Common myeloid progenitor, CD34-positive (primary cell): ENCODE results near the gene DEFB132.
"Not testable (repeated sequence)": the region's sequence is repeated elsewhere in the genome, so short reads cannot be mapped to it uniquely, and the experiment has no call there.

ENCODE experiments used
- CTCF ChIA-PET: fragments of 350-600 bp; sonication (Branson Sonifier 250); formaldehyde crosslinking; loops from one replicate; lab custom pipeline; 2021; ENCODE audit warnings: antibody characterized with exemption; lab: Charles Lee
- POLR2A ChIA-PET: fragments of 350-600 bp; sonication (Branson Sonifier 250); formaldehyde crosslinking; loops from one replicate; lab custom pipeline; 2021; ENCODE audit warnings: antibody characterized with exemption; lab: Charles Lee
- DNase-seq, 3 donors: peaks; one replicate each; pipeline versions ENCODE4 v3.0.0 to v3.0.0-alpha.2; 2013
- H3K27ac ChIP-seq, 2 experiments: 1 replicate in 1 of 2; 2 replicates in 1 of 2; pipeline ENCODE4 v1.7.0; 2013; ENCODE audit warnings: inconsistent platforms in 2 of 2, low read length in 2 of 2, mild to moderate bottlenecking in 2 of 2, low read depth in 1 of 2, moderate library complexity in 1 of 2; ENCODE audit not compliant: severe bottlenecking in 2 of 2, insufficient read depth in 1 of 2, poor library complexity in 1 of 2
- H3K27me3 ChIP-seq, 5 experiments: replicated peaks in 2 of 5; 1 replicate in 3 of 5; 2 replicates in 2 of 5; pipeline versions ENCODE4 v1.6.1 to v1.7.0; 2013; ENCODE audit warnings: low read length in 4 of 5, mild to moderate bottlenecking in 2 of 5, moderate library complexity in 2 of 5, inconsistent platforms in 1 of 5; ENCODE audit not compliant: insufficient read depth in 5 of 5, control insufficient read depth in 4 of 5
- H3K36me3 ChIP-seq, 4 experiments: 1 replicate in 2 of 4; 2 replicates in 2 of 4; pipeline versions ENCODE4 v1.6.1 to v1.7.0; 2013; ENCODE audit warnings: low read length in 3 of 4, control low read depth in 1 of 4, mild to moderate bottlenecking in 1 of 4; ENCODE audit not compliant: control insufficient read depth in 4 of 4, insufficient read depth in 4 of 4
- H3K4me1 ChIP-seq, 4 experiments: 1 replicate in 3 of 4; 2 replicates in 1 of 4; pipeline versions ENCODE4 v1.6.1 to v1.7.1; 2013; ENCODE audit warnings: low read length in 3 of 4, mild to moderate bottlenecking in 3 of 4, control low read depth in 1 of 4, inconsistent platforms in 1 of 4, moderate library complexity in 1 of 4; ENCODE audit not compliant: control insufficient read depth in 4 of 4, insufficient read depth in 4 of 4; ENCODE audit errors: control extremely low read depth in 1 of 4
- H3K4me3 ChIP-seq, 7 experiments: 1 replicate in 4 of 7; 2 replicates in 3 of 7; pipeline versions ENCODE4 v1.5.1 to v1.7.0; 2013; ENCODE audit warnings: mild to moderate bottlenecking in 7 of 7, low read length in 6 of 7, moderate library complexity in 6 of 7, inconsistent platforms in 2 of 7, low read depth in 2 of 7, control low read depth in 1 of 7; ENCODE audit not compliant: insufficient read depth in 4 of 7, control insufficient read depth in 1 of 7; ENCODE audit errors: extremely low read depth in 1 of 7
- H3K9me3 ChIP-seq, 5 experiments: 1 replicate in 4 of 5; 2 replicates in 1 of 5; pipeline versions ENCODE4 v1.6.1 to v1.7.1; 2013; ENCODE audit warnings: low read length in 4 of 5, mild to moderate bottlenecking in 2 of 5, inconsistent platforms in 1 of 5, low read depth in 1 of 5, moderate library complexity in 1 of 5; ENCODE audit not compliant: control insufficient read depth in 4 of 5, insufficient read depth in 2 of 5; ENCODE audit errors: control extremely low read depth in 1 of 5
- WGBS: methylation state at CpG from one replicate; pipeline ENCODE4 v1.1.5; 2013; ENCODE audit not compliant: insufficient coverage; 5-methylcytosine and 5-hydroxymethylcytosine counted together

The DEFB132 gene

DNA sequence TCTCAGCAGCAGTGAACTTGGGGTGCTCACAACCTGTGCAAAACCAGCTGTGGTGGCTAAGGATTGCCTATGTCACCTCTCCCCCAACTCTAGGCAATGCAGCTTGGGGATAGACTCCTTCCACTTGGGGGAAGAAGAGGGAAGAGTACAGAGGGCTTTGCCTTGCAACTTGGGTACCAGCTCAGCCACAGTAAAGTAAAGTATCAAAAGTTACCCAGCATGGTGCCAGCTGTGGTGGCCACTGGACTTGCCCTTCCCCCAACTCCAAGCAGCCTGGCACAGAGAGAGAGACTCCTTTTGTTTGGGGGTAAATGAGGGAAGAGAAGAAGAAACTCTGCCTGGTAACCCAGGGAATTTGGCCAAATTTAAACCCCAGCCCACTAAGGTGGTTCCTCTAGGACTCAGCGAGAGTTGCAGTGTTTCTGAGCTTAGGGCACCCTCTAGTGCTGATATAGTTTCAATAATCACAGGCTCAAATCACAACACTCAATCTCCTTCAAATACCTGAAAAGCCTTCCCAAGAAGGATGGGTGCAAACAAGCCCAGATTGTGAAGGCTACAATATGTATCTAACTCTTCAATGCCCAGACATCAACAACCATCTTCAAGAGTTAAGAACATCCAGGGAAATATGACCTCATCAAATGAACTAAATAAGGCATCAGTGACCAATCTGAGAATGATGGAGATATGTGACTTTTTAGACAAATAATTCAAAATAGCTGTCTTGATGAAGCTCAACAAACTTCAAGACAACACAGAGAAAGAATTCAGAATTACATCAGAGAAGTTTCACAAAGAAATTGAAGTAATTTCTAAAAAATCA, 38.0 kb upstream of the DEFB132 start:
- POLR2A ChIA-PET, result no interaction called here
- Histone ChIP-seq H3K9me3 (no peaks in the 10 kb centered on the region), H3K4me1 (no peaks in the 10 kb centered on the region), H3K36me3 (no peaks in the 10 kb centered on the region), H3K27ac (no peak overlapping the region), H3K27me3 (no peaks in the 10 kb centered on the region), H3K4me3 (no peak overlapping the region)
- DNase-seq, result peak; percentile 42 to 71 (median 63)
- CTCF ChIA-PET, result interaction anchor here (1.0 to 2.1 kb wide), 9 partner anchors 9 to 110 kb away, joined by 3 to 9 read pairs (median 4); no protein-coding TSS in a partner anchor
- whole genome bisulfite sequencing, result 0% methylated on average over 1 of the region's 1 CpG

DNA sequence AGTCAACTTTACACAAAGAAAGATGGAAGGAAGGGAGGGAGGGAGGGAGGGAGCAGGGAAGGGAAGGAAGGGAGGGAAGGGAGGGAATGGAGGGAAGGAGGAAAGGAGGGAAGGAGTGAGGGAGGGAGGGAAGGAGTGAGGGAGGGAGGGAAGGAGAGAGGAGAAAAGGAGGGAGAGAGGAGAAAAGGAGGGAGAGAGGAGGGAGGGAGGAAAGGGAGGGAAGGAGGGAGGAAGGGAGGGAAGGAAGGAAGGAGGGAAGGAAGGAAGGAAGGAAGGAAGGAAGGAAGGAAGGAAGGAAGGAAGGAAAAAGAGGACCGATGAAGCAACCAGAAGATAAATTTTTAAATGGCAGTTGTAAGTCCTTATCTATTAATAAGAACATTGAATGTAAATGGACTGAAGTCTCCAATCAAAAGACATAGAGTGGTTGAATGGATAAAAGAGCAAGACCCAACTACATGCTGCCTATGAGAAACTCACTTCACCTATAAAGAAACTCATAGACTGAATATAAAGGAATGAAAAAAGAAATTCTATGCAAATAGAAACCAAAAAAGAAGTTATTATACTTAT, 36.2 kb upstream of the DEFB132 start:
- no peaks in the 10 kb centered on the region for H3K36me3 ChIP-seq
- no peak for DNase-seq
- CTCF ChIA-PET, result no interaction called here
- POLR2A ChIA-PET, result no interaction called here
- H3K27ac ChIP-seq, result no peak overlapping the region
- no CpG with 5 or more reads among the region's 1 CpG for WGBS
- H3K4me1 ChIP-seq, result no peaks in the 10 kb centered on the region
- H3K27me3 ChIP-seq, result no peaks in the 10 kb centered on the region
- H3K9me3 ChIP-seq, result no peaks in the 10 kb centered on the region
- H3K4me3 ChIP-seq, result no peak overlapping the region

DNA sequence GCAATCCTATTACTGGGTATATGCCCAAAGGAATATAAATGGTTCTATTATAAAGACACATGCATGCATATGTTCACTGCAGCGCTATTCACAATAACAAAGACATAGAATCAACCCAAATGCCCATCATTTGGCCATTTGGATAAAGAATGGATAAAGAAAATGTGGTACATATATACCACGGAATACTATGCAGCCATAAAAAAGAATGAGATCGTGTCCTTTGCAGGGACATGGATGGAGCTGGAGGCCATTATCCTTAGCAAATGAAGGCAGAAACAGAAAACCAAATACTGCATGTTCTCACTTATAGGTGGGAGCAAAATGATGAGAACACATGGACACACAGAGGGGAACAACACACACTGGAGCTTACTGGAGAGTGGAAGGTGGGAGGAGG, 31.6 kb upstream of the DEFB132 start:
- POLR2A ChIA-PET, H3K27ac ChIP-seq, H3K4me3 ChIP-seq, H3K27me3 ChIP-seq, DNase-seq, H3K36me3 ChIP-seq, H3K9me3 ChIP-seq: not testable (repeated sequence)
- CTCF ChIA-PET, result interaction anchor here (1.3 to 4.5 kb wide), 6 partner anchors 10 to 41 kb away, joined by 3 to 27 read pairs (median 4); no protein-coding TSS in a partner anchor
- 100% methylated on average over 2 of the region's 3 CpGs for WGBS
- H3K4me1 ChIP-seq, result peaks cover 6 to 16% (median 13%) of the 10 kb centered on the region in 4 experiments

DNA sequence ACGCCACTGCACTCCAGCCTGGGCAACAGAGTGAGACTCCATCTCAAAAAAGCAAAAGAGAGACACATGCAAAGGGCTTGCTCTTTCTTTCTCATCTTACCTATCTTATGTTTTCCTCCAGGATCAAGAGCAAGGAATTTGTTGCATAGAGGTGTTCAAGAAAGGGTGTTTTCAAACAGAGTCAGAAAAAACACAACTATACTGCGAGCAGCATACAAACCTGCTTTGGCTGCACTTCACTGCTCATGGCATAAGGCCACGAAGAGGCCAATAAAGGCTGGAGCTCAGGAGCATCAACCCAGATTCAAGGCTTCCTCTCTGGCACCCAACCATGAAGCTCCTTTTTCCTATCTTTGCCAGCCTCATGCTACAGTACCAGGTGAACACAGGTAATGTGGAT, 30.6 kb upstream of the DEFB132 start, which contains the start of gene DEFB129:
DEFB129 (plus strand) TSS at position 301 of the 400 bp plus-strand sequence; CDS start at position 332, 31 bp downstream.
- Histone ChIP-seq H3K27ac (no peak within 1 kb of the TSS), H3K9me3 (no peaks in the 10 kb centered on the region), H3K4me3 (peak within 1 kb of the TSS in 1 of 7 experiments; percentile 33), H3K4me1 (peaks cover 6 to 16% (median 13%) of the 10 kb centered on the region in 4 experiments), H3K27me3 (no peaks in the 10 kb centered on the region), H3K36me3 (no peaks in the 10 kb centered on the region)
- 96% methylated on average over 2 of the region's 3 CpGs for WGBS
- no peak for DNase-seq
- POLR2A ChIA-PET, result interaction anchor here (0.6 kb wide), 1 partner anchor 431 kb away, joined by 5 read pairs; no protein-coding TSS in a partner anchor
- CTCF ChIA-PET, result interaction anchor here (0.7 to 4.5 kb wide), 8 partner anchors 10 to 40 kb away, joined by 3 to 19 read pairs (median 4); no protein-coding TSS in a partner anchor

DNA sequence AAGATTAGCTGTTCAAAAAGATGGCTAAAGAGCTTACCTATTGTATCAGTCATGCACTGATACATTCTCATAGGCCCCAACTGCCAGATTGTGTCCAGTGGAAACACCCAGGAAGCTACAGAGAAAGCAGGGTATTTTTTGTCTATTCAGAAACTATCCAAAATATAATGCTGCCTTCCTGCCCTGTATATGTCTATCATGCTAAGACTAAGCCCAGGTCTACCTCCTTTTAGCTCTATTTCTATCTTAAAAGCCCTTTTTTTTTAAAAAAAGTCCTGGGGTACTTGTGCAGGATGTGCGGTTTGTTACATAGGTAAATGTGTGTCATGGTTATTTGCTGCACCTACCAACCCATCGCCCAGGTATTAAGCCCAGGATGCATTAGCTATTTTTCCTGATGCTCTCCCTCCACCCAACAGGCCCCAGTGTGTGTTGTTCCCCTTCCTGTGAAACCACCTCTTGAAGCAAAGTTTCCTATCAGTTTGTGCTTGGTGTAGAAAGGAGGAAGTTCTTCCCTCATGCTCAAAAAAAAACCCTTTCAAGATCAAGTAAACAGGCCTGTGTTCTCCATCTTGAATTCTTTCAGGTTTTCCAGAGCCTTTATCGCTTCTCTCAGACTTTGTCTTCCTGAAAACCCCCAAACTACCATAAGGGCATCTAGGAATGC, 30.0 kb upstream of the DEFB132 start:
- POLR2A ChIA-PET, result interaction anchor here (0.6 kb wide), 1 partner anchor 430 kb away, joined by 5 read pairs; no protein-coding TSS in a partner anchor
- H3K4me1 ChIP-seq, result peaks cover 6 to 16% (median 13%) of the 10 kb centered on the region in 4 experiments
- DNase-seq, result peak; percentile 47 to 74 (median 68)
- H3K27ac ChIP-seq, result no peak overlapping the region
- H3K27me3 ChIP-seq, result no peaks in the 10 kb centered on the region
- peak overlapping the region in 1 of 7 experiments; percentile 33 for H3K4me3 ChIP-seq
- CTCF ChIA-PET, result interaction anchor here (0.7 to 4.5 kb wide), 8 partner anchors 10 to 39 kb away, joined by 3 to 19 read pairs (median 3); no protein-coding TSS in a partner anchor
- no peaks in the 10 kb centered on the region for H3K36me3 ChIP-seq
- no peaks in the 10 kb centered on the region for H3K9me3 ChIP-seq
- 50% methylated on average over 2 of the region's 3 CpGs for WGBS

DNA sequence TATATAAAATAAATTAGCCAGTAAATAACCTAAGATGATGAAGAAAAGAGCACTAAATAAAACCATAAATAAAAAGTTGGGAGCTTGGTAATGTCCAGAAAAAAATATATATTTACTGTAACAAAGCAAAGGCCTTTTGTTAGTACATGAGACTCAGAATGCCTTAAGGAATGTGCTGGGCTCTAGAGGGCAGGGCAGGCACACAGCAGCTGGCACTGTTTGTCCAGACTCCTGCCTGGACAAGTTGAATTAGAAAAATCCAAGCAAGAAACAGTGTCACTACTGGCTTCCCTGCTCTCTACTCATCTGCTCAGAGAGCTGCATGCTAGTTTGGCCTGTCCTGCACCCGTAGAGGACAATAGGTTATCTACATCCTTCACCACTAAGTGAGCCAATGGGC, 21.6 kb upstream of the DEFB132 start:
- Histone ChIP-seq H3K36me3 (no peaks in the 10 kb centered on the region), H3K4me1 (peaks cover 6 to 22% (median 16%) of the 10 kb centered on the region in 4 experiments), H3K27ac (no peak overlapping the region), H3K4me3 (no peak overlapping the region), H3K9me3 (no peaks in the 10 kb centered on the region), H3K27me3 (no peaks in the 10 kb centered on the region)
- DNase-seq, result no peak
- POLR2A ChIA-PET, result no interaction called here
- CTCF ChIA-PET, result no interaction called here
- WGBS, result 75% methylated on average over 1 of the region's 1 CpG
